GM23248 (cell line): Measurements from ENCODE around the gene VDAC1.

Experiments
- EZH2 ChIP-seq: fragments of 200-600 bp; sonication (generic); IDR thresholded peaks from 2 replicates; pipeline ENCODE4 v1.6.1; 2018; ENCODE audit warnings: antibody characterized with exemption, mild to moderate bottlenecking; ENCODE audit not compliant: insufficient read depth, poor library complexity, severe bottlenecking
- EZH2phosphoT487 ChIP-seq: fragments of 200-600 bp; sonication (generic); IDR thresholded peaks from 2 replicates; pipeline ENCODE4 v1.6.1; 2018; ENCODE audit warnings: antibody characterized with exemption, moderate library complexity, mild to moderate bottlenecking, low read depth; ENCODE audit not compliant: insufficient read depth

- TF ChIP-seq EZH2 (no peak), EZH2phosphoT487 (no peak)
These were observed 3.5 kb upstream of the VDAC1 start for GRCh38 chr5:134008266-134008749.
